GOT3 (cell line): ENCODE measurements around the gene MAP3K12.
A peak's percentile ranks its signal among the peaks of the same experiment; 100 is the strongest.

Source experiments
- DNase-seq: peaks from one replicate; lab custom pipeline; 2025; ENCODE audit warnings: mixed read lengths; lab: John Stamatoyannopoulos, UW

MAP3K12 gene

GRCh38 chr12:53507603-53507885 is 8.3 kb upstream of the MAP3K12 start:
- no peak for DNase-seq

GRCh38 chr12:53506881-53507602 is 7.8 kb upstream of the MAP3K12 start, which contains the start of gene NPFF:
Gene NPFF, minus strand, starts transcription at chr12:53507484. Its CDS starts 10 bp downstream, at chr12:53507474.
- DNase-seq = no peak

- DNase-seq = no peak
Observed at GRCh38 chr12:53506450-53506785, 7.2 kb upstream of the MAP3K12 start.

- DNase-seq = no peak
Observed at GRCh38 chr12:53505555-53506449, 6.5 kb upstream of the MAP3K12 start.

- peak; percentile 67 for DNase-seq
Observed at GRCh38 chr12:53505086-53505485, 5.8 kb upstream of the MAP3K12 start.

GRCh38 chr12:53504004-53504920 is 5.0 kb upstream of the MAP3K12 start:
- DNase-seq = no peak

GRCh38 chr12:53502983-53503728 is 3.9 kb upstream of the MAP3K12 start:
- no peak for DNase-seq

GRCh38 chr12:53502331-53502730 is 3.1 kb upstream of the MAP3K12 start:
- no peak for DNase-seq

GRCh38 chr12:53501615-53502181 is 2.4 kb upstream of the MAP3K12 start:
- DNase-seq = no peak

GRCh38 chr12:53500776-53501614 is 1.7 kb upstream of the MAP3K12 start, which contains the start of gene TARBP2:
Gene TARBP2, plus strand, starts transcription at chr12:53501283. Its CDS starts 126 bp downstream, at chr12:53501409.
- peak; percentile 92 for DNase-seq

GRCh38 chr12:53500142-53500775 is 1.0 kb upstream of the MAP3K12 start:
- DNase-seq = no peak

GRCh38 chr12:53498235-53498630 is 1.0 kb downstream of the MAP3K12 start:
- no peak for DNase-seq

- no peak for DNase-seq
Observed at GRCh38 chr12:53497461-53497860, 1.8 kb downstream of the MAP3K12 start.

GRCh38 chr12:53496752-53497032 is 2.6 kb downstream of the MAP3K12 start:
- DNase-seq = no peak

- no peak for DNase-seq
Observed at GRCh38 chr12:53495903-53496751, 3.1 kb downstream of the MAP3K12 start.

- DNase-seq = no peak
Observed at GRCh38 chr12:53493610-53494391, 5.5 kb downstream of the MAP3K12 start.

- peak; percentile 45 for DNase-seq
Observed at GRCh38 chr12:53492830-53493609, 6.2 kb downstream of the MAP3K12 start.
